GM21447 (cell line): ENCODE data around the gene SPTBN1.

ENCODE experiments used
- ATAC-seq: cut with Tn5 transposase; IDR thresholded peaks from one replicate; pipeline ENCODE4 v1.9.1; 2021; ENCODE audit not compliant: unreplicated experiment

Gene SPTBN1

GRCh38 chr2:54570925-54571694, 115.0 kb downstream of the SPTBN1 start:
- peak; percentile 47 for ATAC-seq

- ATAC-seq: no peak
These were observed 116.1 kb downstream of the SPTBN1 start for GRCh38 chr2:54572262-54572635.

GRCh38 chr2:54572636-54573536, 116.8 kb downstream of the SPTBN1 start:
- ATAC-seq: no peak

- no peak for ATAC-seq
These were observed 117.4 kb downstream of the SPTBN1 start for GRCh38 chr2:54573537-54573919.

- peak; percentile 31 for ATAC-seq
These were observed 118.2 kb downstream of the SPTBN1 start for GRCh38 chr2:54574107-54574859.

- ATAC-seq: no peak
These were observed 118.7 kb downstream of the SPTBN1 start for GRCh38 chr2:54574860-54575247.

- no peak for ATAC-seq
These were observed 119.3 kb downstream of the SPTBN1 start for GRCh38 chr2:54575379-54575888.

GRCh38 chr2:54577035-54577434, 120.9 kb downstream of the SPTBN1 start:
- no peak for ATAC-seq

- ATAC-seq: no peak
These were observed 122.0 kb downstream of the SPTBN1 start for GRCh38 chr2:54577944-54578647.

- no peak for ATAC-seq
These were observed 122.5 kb downstream of the SPTBN1 start for GRCh38 chr2:54578648-54579045.

- ATAC-seq: no peak
These were observed 123.0 kb downstream of the SPTBN1 start for GRCh38 chr2:54579061-54579681.

- peak; percentile 76 for ATAC-seq
These were observed 123.8 kb downstream of the SPTBN1 start for GRCh38 chr2:54579682-54580620.

GRCh38 chr2:54581326-54582039, 125.4 kb downstream of the SPTBN1 start:
- no peak for ATAC-seq

- no peak for ATAC-seq
These were observed 126.9 kb downstream of the SPTBN1 start for GRCh38 chr2:54582987-54583386.

- ATAC-seq: no peak
These were observed 128.5 kb downstream of the SPTBN1 start for GRCh38 chr2:54584598-54584997.

- ATAC-seq: no peak
These were observed 129.1 kb downstream of the SPTBN1 start for GRCh38 chr2:54585136-54585733.

GRCh38 chr2:54586062-54586461, 129.9 kb downstream of the SPTBN1 start:
- no peak for ATAC-seq

- ATAC-seq: no peak
These were observed 130.4 kb downstream of the SPTBN1 start for GRCh38 chr2:54586494-54586893.
